A549 (cell line): ENCODE data around the gene SLC9A4. TPM values are rescaled to one million over a fixed set of nuclear protein-coding genes. Genes with fewer than 3 reads are reported as not detected.

ENCODE experiments used
- ATAC-seq, 2 experiments: fragments of 200-7000 bp in 1 of 2; fragments of >200 bp in 1 of 2; cut with Nextera tagmentation in 1 of 2; cut with Tn5 transposase in 1 of 2; 3 replicates each; pipeline versions ENCODE4 v1.8.0 to v1.9.1; 2018 to 2020; ENCODE audit warnings: mild to moderate bottlenecking in 1 of 2, moderate library complexity in 1 of 2
- CTCF ChIA-PET: fragments of 300-600 bp; sonication (Branson Sonifier 250); formaldehyde crosslinking; extraction: SDS; loops from one replicate; lab custom pipeline; 2021; ENCODE audit warnings: antibody characterized with exemption, inconsistent platforms; lab: Yijun Ruan, JAX
- POLR2A ChIA-PET: fragments of 350-600 bp; formaldehyde crosslinking; extraction: SDS; loops from one replicate; lab custom pipeline; 2021; ENCODE audit warnings: antibody characterized with exemption, inconsistent platforms; lab: Yijun Ruan, JAX
- DNase-seq, 2 experiments: peaks; one replicate each; pipeline versions ENCODE4 v3.0.0 to v3.0.0-alpha.2; 2011 to 2016; ENCODE audit warnings: low read depth in 1 of 2, low spot score in 1 of 2
- FAIRE-seq: peaks from 2 replicates; lab custom pipeline; 2011; peaks lifted over from hg19 to GRCh38; lab: Jason Lieb, UNC
- H3K27ac ChIP-seq, 2 experiments: fragments of >200 bp; sonication (Bioruptor Twin); formaldehyde crosslinking; 3 replicates each; pipeline ENCODE4 v1.5.1; 2016 to 2017
- H3K4me1 ChIP-seq: fragments of >200 bp; sonication (Bioruptor Twin); formaldehyde crosslinking; 3 replicates; pipeline ENCODE4 v1.6.1; 2016
- H3K4me2 ChIP-seq: fragments of >200 bp; sonication (Bioruptor Twin); formaldehyde crosslinking; 3 replicates; pipeline ENCODE4 v1.6.1; 2016
- H3K4me3 ChIP-seq: fragments of >200 bp; sonication (Bioruptor Twin); formaldehyde crosslinking; 3 replicates; pipeline ENCODE4 v1.5.1; 2016
- H3K9me3 ChIP-seq: fragments of >200 bp; sonication (Bioruptor Twin); formaldehyde crosslinking; 3 replicates; pipeline ENCODE4 v1.6.1; 2016
- BCL3 ChIP-seq: fragments of >200 bp; sonication (Bioruptor Twin); formaldehyde crosslinking; IDR thresholded peaks from 3 replicates; pipeline ENCODE4 v1.6.1; 2016
- BHLHE40 ChIP-seq: IDR thresholded peaks from 2 replicates; pipeline ENCODE4 v1.6.1; 2012; ENCODE audit warnings: low read depth, low read length, inconsistent platforms
- CBX8 ChIP-seq: fragments of 200-600 bp; sonication (generic); IDR thresholded peaks from 2 replicates; pipeline ENCODE4 v1.6.1; 2016
- CHD4 ChIP-seq: fragments of 200-600 bp; sonication (generic); IDR thresholded peaks from 2 replicates; pipeline ENCODE4 v1.6.1; 2016; ENCODE audit warnings: antibody characterized with exemption, mild to moderate bottlenecking, borderline replicate concordance
- E2F6 ChIP-seq: IDR thresholded peaks from 2 replicates; pipeline ENCODE4 v1.6.1; 2012; ENCODE audit warnings: low read depth, borderline replicate concordance
- EP300 ChIP-seq, 2 experiments: fragments of >200 bp; sonication (Bioruptor Twin); formaldehyde crosslinking; IDR thresholded peaks; 2 replicates in 1 of 2; 3 replicates in 1 of 2; pipeline ENCODE4 v1.6.1; 2016 to 2017
- ESRRA ChIP-seq: fragments of 150-350 bp; IDR thresholded peaks from 2 replicates; pipeline ENCODE4 v1.6.1; 2014; ENCODE audit warnings: mild to moderate bottlenecking, low read length, borderline replicate concordance
- FOSB ChIP-seq: fragments of 250-450 bp; sonication (Bioruptor Pico); IDR thresholded peaks from 2 replicates; pipeline ENCODE4 v1.5.0; 2020; ENCODE audit warnings: mild to moderate bottlenecking, moderate library complexity
- FOSL2 ChIP-seq, 2 experiments: fragments of 450-650 bp in 1 of 2; fragments of >200 bp in 1 of 2; sonication (Bioruptor Twin) in 1 of 2; formaldehyde crosslinking; IDR thresholded peaks; 2 replicates each; pipeline versions ENCODE4 v1.5.0 to v1.6.1; 2016 to 2020; ENCODE audit warnings: mild to moderate bottlenecking in 1 of 2, moderate library complexity in 1 of 2
- FOXS1 ChIP-seq: fragments of 250-450 bp; sonication (Bioruptor Pico); IDR thresholded peaks from 2 replicates; pipeline ENCODE4 v1.5.0; 2020; ENCODE audit warnings: mild to moderate bottlenecking, moderate library complexity
- HES2 ChIP-seq: fragments of >200 bp; sonication (Bioruptor Twin); formaldehyde crosslinking; IDR thresholded peaks from 2 replicates; pipeline ENCODE4 v1.6.1; 2016
- HMGXB4 ChIP-seq: fragments of 250-450 bp; sonication (Bioruptor Pico); IDR thresholded peaks from 2 replicates; pipeline ENCODE4 v1.5.0; 2021; ENCODE audit warnings: mild to moderate bottlenecking, moderate library complexity, borderline replicate concordance
- HOXA7 ChIP-seq: fragments of 250-450 bp; sonication (Bioruptor Pico); IDR thresholded peaks from 2 replicates; pipeline ENCODE4 v1.5.0; 2020; ENCODE audit warnings: mild to moderate bottlenecking, moderate library complexity
- HOXB13 ChIP-seq: fragments of 250-450 bp; sonication (Bioruptor Pico); IDR thresholded peaks from 2 replicates; pipeline ENCODE4 v1.5.0; 2020; ENCODE audit warnings: low read depth, mild to moderate bottlenecking, moderate library complexity
- HOXB5 ChIP-seq: fragments of 250-450 bp; sonication (Bioruptor Pico); IDR thresholded peaks from 2 replicates; pipeline ENCODE4 v1.5.0; 2020; ENCODE audit warnings: mild to moderate bottlenecking, moderate library complexity
- KDM1A ChIP-seq: fragments of 200-600 bp; sonication (generic); IDR thresholded peaks from 2 replicates; pipeline ENCODE4 v1.6.1; 2016; ENCODE audit warnings: low read depth, mild to moderate bottlenecking
- MAX ChIP-seq: IDR thresholded peaks from 2 replicates; pipeline ENCODE4 v1.6.1; 2012
- MYC ChIP-seq: IDR thresholded peaks from 2 replicates; pipeline ENCODE4 v1.6.1; 2012; ENCODE audit warnings: mild to moderate bottlenecking, inconsistent platforms, low read length, improper control_type of control experiment, borderline replicate concordance
- NFE2L2 ChIP-seq: fragments of 150-350 bp; conservative IDR thresholded peaks from 2 replicates; pipeline ENCODE4 v1.6.1; 2014; ENCODE audit warnings: low read length
- POLR2A ChIP-seq: IDR thresholded peaks from 2 replicates; pipeline ENCODE4 v1.6.1; 2012; ENCODE audit warnings: mild to moderate bottlenecking, low read length
- POLR2AphosphoS2 ChIP-seq: conservative IDR thresholded peaks from 2 replicates; pipeline ENCODE4 v1.6.1; 2012; ENCODE audit warnings: low read length, improper control_type of control experiment, inconsistent platforms
- REST ChIP-seq: fragments of 200-600 bp; sonication (generic); IDR thresholded peaks from 2 replicates; pipeline ENCODE4 v1.6.1; 2016; ENCODE audit warnings: antibody characterized with exemption, mild to moderate bottlenecking, moderate library complexity
- TP53 ChIP-seq: fragments of 250-450 bp; sonication (Bioruptor Pico); IDR thresholded peaks from 2 replicates; pipeline ENCODE4 v1.5.0; 2021; ENCODE audit warnings: mild to moderate bottlenecking, moderate library complexity
- ZC3H11A ChIP-seq: fragments of 450-650 bp; IDR thresholded peaks from 2 replicates; pipeline ENCODE4 v1.6.1; 2014; ENCODE audit warnings: antibody characterized with exemption, mild to moderate bottlenecking
- ZNF302 ChIP-seq: fragments of 250-450 bp; sonication (Bioruptor Pico); IDR thresholded peaks from 2 replicates; pipeline ENCODE4 v1.9.0; 2021; ENCODE audit warnings: inconsistent platforms, mild to moderate bottlenecking, moderate library complexity
- WGBS: methylation state at CpG from one replicate; pipeline ENCODE4 v1.1.6; 2017; ENCODE audit errors: missing lambda C conversion rate; 5-methylcytosine and 5-hydroxymethylcytosine counted together
- polyA plus RNA-seq, 4 experiments: library from polyadenylated mRNA; depleted of rRNA in 3 of 4; stranded (reverse); fragments of >200 nt; fragmentation: RNase III in 1 of 4; extraction: RNeasy Plus Mini Kit Qiagen cat#74134 plus additional on column Dnase treatment in 1 of 4; gene quantifications; 2 replicates in 3 of 4; 3 replicates in 1 of 4; pipeline ENCODE4 v1.2.3, GENCODE V29; 2011 to 2017

Gene SLC9A4
- polyA plus RNA-seq, 2 of the 4 experiments (the other 2 are of a cell fraction), result not detected

- no peak overlapping the region for H3K4me3 ChIP-seq
- FAIRE-seq, result no peak
- no peak for ATAC-seq
- no peaks in the 10 kb centered on the region for H3K9me3 ChIP-seq
- no peak overlapping the region for H3K27ac ChIP-seq
- TF ChIP-seq CHD4, result no peak
- TF ChIP-seq ZNF302 (CRISPR knock-in tag), result no peak
- no peak for TF ChIP-seq NFE2L2
- TF ChIP-seq BHLHE40, result no peak
- no peak for TF ChIP-seq ZC3H11A
- TF ChIP-seq MYC, result no peak
- TF ChIP-seq FOSB (CRISPR knock-in tag), result no peak
- TF ChIP-seq MAX, result no peak
- no peak for TF ChIP-seq FOSL2 (IDR thresholded peaks at IDR 0.05)
- TF ChIP-seq FOSL2 (CRISPR knock-in tag; IDR thresholded peaks at IDR 0.05), result no peak
- TF ChIP-seq HOXA7 (CRISPR knock-in tag), result no peak
- TF ChIP-seq TP53 (CRISPR knock-in tag), result no peak
- no peak for TF ChIP-seq HOXB5 (CRISPR knock-in tag)
- TF ChIP-seq FOXS1 (CRISPR knock-in tag), result no peak
- TF ChIP-seq, all 56 proteins: peak for 0
- no peak overlapping the region for H3K4me2 ChIP-seq
- CTCF ChIA-PET, result interaction anchor here (2.3 kb wide), 1 partner anchor 38 kb away, joined by 8 read pairs; the partner anchor contains the start of gene SLC9A4
- WGBS, result 63% methylated on average over 2 of the region's 2 CpGs
- H3K4me1 ChIP-seq, result peaks cover 19% of the 10 kb centered on the region
- no peak for DNase-seq
- POLR2A ChIA-PET, result no interaction called here
Measured at GRCh38 chr2:102510791-102511575, 38.0 kb downstream of the SLC9A4 start.

GRCh38 chr2:102512161-102512560, 39.1 kb downstream of the SLC9A4 start:
- H3K27ac ChIP-seq, result peak overlapping the region in 1 of 2 experiments; percentile 70; a peak in 1 of 6 replicates
- ATAC-seq (no peak), FAIRE-seq (no peak), DNase-seq (no peak)
- peaks cover 19% of the 10 kb centered on the region for H3K4me1 ChIP-seq
- 77% methylated on average over 4 of the region's 4 CpGs for WGBS
- POLR2A ChIA-PET, result no interaction called here
- no peaks in the 10 kb centered on the region for H3K9me3 ChIP-seq
- no peak overlapping the region for H3K4me2 ChIP-seq
- H3K4me3 ChIP-seq, result no peak overlapping the region
- TF ChIP-seq REST (no peak), EP300 (IDR thresholded peaks at IDR 0.05) (no peak), HES2 (no peak), HOXB13 (no peak)
- CTCF ChIA-PET, result interaction anchor here (1.9 kb wide), 1 partner anchor 40 kb away, joined by 12 read pairs; the partner anchor contains the start of gene SLC9A4

GRCh38 chr2:102513355-102513939, 40.4 kb downstream of the SLC9A4 start:
- Histone ChIP-seq H3K4me2 (peak overlapping the region; percentile 52), H3K27ac (peak overlapping the region; percentile 31 to 70; a peak in 4 of 6 replicates), H3K4me1 (peaks cover 19% of the 10 kb centered on the region), H3K4me3 (no peak overlapping the region), H3K9me3 (no peaks in the 10 kb centered on the region)
- DNase-seq, result no peak
- no peak for TF ChIP-seq E2F6
- TF ChIP-seq ESRRA, result no peak
- no peak for TF ChIP-seq BCL3
- TF ChIP-seq KDM1A, result no peak
- no peak for TF ChIP-seq HMGXB4 (CRISPR knock-in tag)
- TF ChIP-seq CBX8, result no peak
- TF ChIP-seq POLR2AphosphoS2, result no peak
- no peak for TF ChIP-seq ZC3H11A
- TF ChIP-seq HOXB13, result no peak
- no peak for TF ChIP-seq POLR2A
- ChIA-PET POLR2A (no interaction called here), CTCF (interaction anchor here (0.8 to 1.9 kb wide), 7 partner anchors 13 to 191 kb away, joined by 3 to 12 read pairs (median 4); partner anchors contain the start of gene SLC9A4)
- FAIRE-seq, result no peak
- 94% methylated on average over 11 of the region's 11 CpGs for WGBS
- peak in 1 of 2 experiments; percentile 32; a peak in 1 of 6 replicates for ATAC-seq
